B cell (primary cell): ENCODE results near the gene TUBA1C. TPM values are rescaled to one million over a fixed set of nuclear protein-coding genes. Genes with fewer than 3 reads are reported as not detected.

Experiments
- ATAC-seq: fragments of 200-7000 bp; cut with Tn5 transposase; one replicate; pipeline ENCODE4 v1.10.0; 2021; ENCODE audit warnings: low read depth, mild to moderate bottlenecking, moderate number of reproducible peaks, moderate library complexity
- CTCF ChIA-PET: fragments of 350-600 bp; sonication (Branson Sonifier 250); formaldehyde crosslinking; loops from one replicate; lab custom pipeline; 2021; ENCODE audit warnings: antibody characterized with exemption, inconsistent platforms; lab: Charles Lee
- POLR2A ChIA-PET: fragments of 350-600 bp; sonication (Branson Sonifier 250); formaldehyde crosslinking; loops from one replicate; lab custom pipeline; 2021; ENCODE audit warnings: antibody characterized with exemption; lab: Charles Lee
- DNase-seq: peaks from one replicate; pipeline ENCODE4 v3.0.0; 2013
- H2AFZ ChIP-seq: 2 replicates; pipeline ENCODE4 v1.6.1; 2012; ENCODE audit warnings: mild to moderate bottlenecking, low read depth, low read length; ENCODE audit not compliant: insufficient read depth, poor library complexity, severe bottlenecking
- H3K27ac ChIP-seq, 2 donors: 1 replicate in 1 of 2; 2 replicates in 1 of 2; pipeline ENCODE4 v1.5.1; 2012 to 2013; ENCODE audit warnings: low read length in 2 of 2, mild to moderate bottlenecking in 2 of 2, moderate library complexity in 1 of 2
- H3K27me3 ChIP-seq, 4 experiments: fragments of 200-600 bp in 1 of 4; sonication (generic) in 1 of 4; replicated peaks in 1 of 4; 1 replicate in 2 of 4; 2 replicates in 2 of 4; pipeline versions ENCODE4 v1.6.1 to v1.7.0; 2013 to 2016; ENCODE audit warnings: low read length in 3 of 4, mild to moderate bottlenecking in 2 of 4, mixed read lengths in 1 of 4, moderate library complexity in 1 of 4; ENCODE audit not compliant: insufficient read depth in 4 of 4, control insufficient read depth in 3 of 4; ENCODE audit errors: control extremely low read depth in 1 of 4
- H3K36me3 ChIP-seq, 2 experiments: replicated peaks in 1 of 2; 1 replicate in 1 of 2; 2 replicates in 1 of 2; pipeline versions ENCODE4 v1.6.1 to v1.7.1; 2013; ENCODE audit warnings: low read length in 1 of 2; ENCODE audit not compliant: insufficient read depth in 2 of 2, control insufficient read depth in 1 of 2; ENCODE audit errors: control extremely low read depth in 1 of 2, extremely low read depth in 1 of 2
- H3K4me1 ChIP-seq, 2 donors: fragments of 200-600 bp in 1 of 2; sonication (generic) in 1 of 2; 1 replicate in 1 of 2; 2 replicates in 1 of 2; pipeline versions ENCODE4 v1.5.1 to v1.6.1; 2013 to 2017; ENCODE audit warnings: low read length in 2 of 2; ENCODE audit not compliant: control insufficient read depth in 2 of 2, insufficient read depth in 2 of 2
- H3K4me2 ChIP-seq: replicated peaks from 2 replicates; pipeline ENCODE3; 2012; ENCODE audit warnings: mild to moderate bottlenecking, low read depth, low read length; ENCODE audit not compliant: poor library complexity, severe bottlenecking
- H3K4me3 ChIP-seq, 5 experiments: fragments of 200-600 bp in 1 of 5; sonication (generic) in 1 of 5; 1 replicate in 3 of 5; 2 replicates in 2 of 5; pipeline versions ENCODE4 v1.5.1 to v1.7.0; 2011 to 2016; ENCODE audit warnings: low read length in 4 of 5, mild to moderate bottlenecking in 4 of 5, low read depth in 2 of 5, control low read depth in 1 of 5, moderate library complexity in 1 of 5; ENCODE audit not compliant: insufficient read depth in 1 of 5; ENCODE audit errors: control extremely low read depth in 1 of 5, extremely low read depth in 1 of 5
- H3K79me2 ChIP-seq: fragments of 200-600 bp; sonication (generic); one replicate; pipeline ENCODE4 v1.6.0; 2016; ENCODE audit warnings: low read length; ENCODE audit not compliant: control insufficient read depth, insufficient read depth
- H3K9ac ChIP-seq: fragments of 200-600 bp; sonication (generic); 2 replicates; pipeline ENCODE4 v1.6.1; 2017; ENCODE audit warnings: mild to moderate bottlenecking, low read length, moderate library complexity
- H3K9me3 ChIP-seq, 3 donors: one replicate each; pipeline versions ENCODE4 v1.6.1 to v1.7.1; 2013; ENCODE audit warnings: low read length in 2 of 3; ENCODE audit not compliant: control insufficient read depth in 2 of 3, insufficient read depth in 1 of 3; ENCODE audit errors: control extremely low read depth in 1 of 3
- H4K20me1 ChIP-seq: 2 replicates; pipeline ENCODE4 v1.6.0; 2012; ENCODE audit warnings: mild to moderate bottlenecking, low read length; ENCODE audit not compliant: insufficient read depth, control insufficient read depth, poor library complexity, severe bottlenecking
- H3K27ac Mint-ChIP-seq: one replicate; pipeline ENCODE4 v1.8.0; 2021; ENCODE audit warnings: mixed read lengths
- H3K27me3 Mint-ChIP-seq: one replicate; pipeline ENCODE4 v1.8.0; 2021; ENCODE audit warnings: mixed read lengths
- H3K4me1 Mint-ChIP-seq: one replicate; pipeline ENCODE4 v1.8.0; 2021; ENCODE audit warnings: mixed read lengths
- H3K4me3 Mint-ChIP-seq: one replicate; pipeline ENCODE4 v1.8.0; 2021; ENCODE audit warnings: mixed read lengths
- H3K9me3 Mint-ChIP-seq: one replicate; pipeline ENCODE4 v1.8.0; 2022; ENCODE audit warnings: mixed read lengths; ENCODE audit not compliant: insufficient read depth
- CTCF ChIP-seq: fragments of 200-600 bp; IDR thresholded peaks from one replicate; pipeline ENCODE4 v1.8.0; 2022; ENCODE audit warnings: antibody characterized with exemption, mild to moderate bottlenecking
- EZH2 ChIP-seq: IDR thresholded peaks from 2 replicates; pipeline ENCODE4 v1.6.1; 2012; ENCODE audit warnings: borderline replicate concordance, low read depth, mild to moderate bottlenecking, moderate library complexity, low read length; ENCODE audit not compliant: insufficient read depth, poor library complexity, severe bottlenecking
- WGBS: methylation state at CpG from one replicate; pipeline ENCODE4 v1.1.5; 2013; ENCODE audit warnings: missing lambda C conversion rate; ENCODE audit not compliant: insufficient coverage; 5-methylcytosine and 5-hydroxymethylcytosine counted together
- intact Hi-C: fragments of 100-400 bp; cut with micrococcal nuclease; formaldehyde crosslinking; loops from one replicate; pipeline ENCODE4 v1.10.0; 2022
- polyA plus RNA-seq: library from polyadenylated mRNA; depleted of rRNA; stranded (reverse); fragments of >200 nt; gene quantifications from 2 replicates; pipeline ENCODE4 v1.2.3, GENCODE V29; 2012
- total RNA-seq, 2 donors: library from RNA; stranded (reverse); fragments of 120-200 nt in 1 of 2; gene quantifications; 1 replicate in 1 of 2; 2 replicates in 1 of 2; pipeline versions ENCODE4 v1.2.3 to v1.2.4, GENCODE V29; 2013 to 2022

TUBA1C gene
- total and polyA plus RNA-seq, 2 donors (not counting 1 experiment from before 2014, with no cell fraction given) = 34.9 to 121 TPM

- Histone ChIP-seq H2AFZ (no peak overlapping the region), H3K4me2 (no peak overlapping the region), H3K27me3 (no peaks in the 10 kb centered on the region), H3K36me3 (no peaks in the 10 kb centered on the region), H3K4me3 (no peak overlapping the region), H3K27ac (no peak overlapping the region), H3K9me3 (no peaks in the 10 kb centered on the region), H3K79me2 (no peaks in the 10 kb centered on the region), H4K20me1 (no peaks in the 10 kb centered on the region), H3K9ac (no peak overlapping the region), H3K4me1 (no peaks in the 10 kb centered on the region)
- H3K4me3 Mint-ChIP-seq = no peak overlapping the region
- DNase-seq (no peak), ATAC-seq (no peak)
- ChIA-PET CTCF (interaction anchor here (1.2 kb wide), 1 partner anchor 14 kb away, joined by 4 read pairs; no protein-coding TSS in a partner anchor), POLR2A (no interaction called here)
- peaks cover 8% of the 10 kb centered on the region for H3K27me3 Mint-ChIP-seq
- intact Hi-C loops = no loop called here
- H3K9me3 Mint-ChIP-seq = no peaks in the 10 kb centered on the region
- no peak overlapping the region for H3K27ac Mint-ChIP-seq
- H3K4me1 Mint-ChIP-seq = no peaks in the 10 kb centered on the region
- TF ChIP-seq CTCF (no peak), EZH2 (no peak)
- WGBS = 94% methylated on average over 4 of the region's 11 CpGs
Observed at GRCh38 chr12:49219417-49220026, 45.4 kb upstream of the TUBA1C start.

- H3K9me3 ChIP-seq = no peaks in the 10 kb centered on the region
- no peaks in the 10 kb centered on the region for H3K36me3 ChIP-seq
- no peaks in the 10 kb centered on the region for H3K79me2 ChIP-seq
- no peaks in the 10 kb centered on the region for H3K27me3 ChIP-seq
- Mint-ChIP-seq H3K4me3 (no peak overlapping the region), H3K27me3 (no peaks in the 10 kb centered on the region), H3K9me3 (no peaks in the 10 kb centered on the region), H3K4me1 (no peaks in the 10 kb centered on the region), H3K27ac (no peak overlapping the region)
- DNase-seq (no peak), ATAC-seq (no peak)
- H3K4me3 ChIP-seq = no peak overlapping the region
- no peak overlapping the region for H3K4me2 ChIP-seq
- no peaks in the 10 kb centered on the region for H3K4me1 ChIP-seq
- POLR2A ChIA-PET = no interaction called here
- CTCF ChIA-PET = no interaction called here
- no peaks in the 10 kb centered on the region for H4K20me1 ChIP-seq
- WGBS = 0% methylated on average over 2 of the region's 4 CpGs
- no peak overlapping the region for H3K9ac ChIP-seq
- peak overlapping the region; percentile 52 for H2AFZ ChIP-seq
- intact Hi-C loops = no loop called here
- TF ChIP-seq CTCF = no peak
- TF ChIP-seq EZH2 = no peak
- no peak overlapping the region for H3K27ac ChIP-seq
Observed at GRCh38 chr12:49220972-49221371, 43.9 kb upstream of the TUBA1C start.
